Activated gamma-delta T cell treated with anti-CD3 and anti-CD28 coated beads, Interleukin-2, amount 50 U/mL, for 16 hours (primary cell): ENCODE data around the gene GALNT9.

ENCODE experiments used
- DNase-seq: peaks from one replicate; pipeline ENCODE4 v3.0.0-alpha.2; 2020; ENCODE audit warnings: low read depth

GALNT9 gene

GRCh38 chr12:132292328-132293319 lies 36.8 kb downstream of the GALNT9 start:
- no peak for DNase-seq

- DNase-seq: no peak
These were observed 37.8 kb downstream of the GALNT9 start for GRCh38 chr12:132291402-132292175.

DNA sequence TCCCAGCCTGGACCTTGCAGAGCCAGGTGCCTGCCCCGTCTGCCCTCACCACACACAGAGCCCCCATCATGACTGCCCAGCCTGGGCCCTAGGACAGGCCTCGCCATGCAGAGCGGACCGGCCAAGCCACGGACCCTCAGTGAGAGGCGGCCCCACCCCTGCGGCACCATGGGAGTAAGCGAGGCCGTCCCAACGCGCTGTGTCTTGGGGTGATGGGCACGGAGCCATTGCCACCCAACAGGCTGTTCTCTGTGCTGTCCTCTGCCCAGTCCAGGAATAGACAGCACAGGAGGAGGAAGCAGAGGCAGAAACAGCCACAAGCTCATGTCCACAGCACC lies 39.2 kb downstream of the GALNT9 start:
- no peak for DNase-seq

DNA sequence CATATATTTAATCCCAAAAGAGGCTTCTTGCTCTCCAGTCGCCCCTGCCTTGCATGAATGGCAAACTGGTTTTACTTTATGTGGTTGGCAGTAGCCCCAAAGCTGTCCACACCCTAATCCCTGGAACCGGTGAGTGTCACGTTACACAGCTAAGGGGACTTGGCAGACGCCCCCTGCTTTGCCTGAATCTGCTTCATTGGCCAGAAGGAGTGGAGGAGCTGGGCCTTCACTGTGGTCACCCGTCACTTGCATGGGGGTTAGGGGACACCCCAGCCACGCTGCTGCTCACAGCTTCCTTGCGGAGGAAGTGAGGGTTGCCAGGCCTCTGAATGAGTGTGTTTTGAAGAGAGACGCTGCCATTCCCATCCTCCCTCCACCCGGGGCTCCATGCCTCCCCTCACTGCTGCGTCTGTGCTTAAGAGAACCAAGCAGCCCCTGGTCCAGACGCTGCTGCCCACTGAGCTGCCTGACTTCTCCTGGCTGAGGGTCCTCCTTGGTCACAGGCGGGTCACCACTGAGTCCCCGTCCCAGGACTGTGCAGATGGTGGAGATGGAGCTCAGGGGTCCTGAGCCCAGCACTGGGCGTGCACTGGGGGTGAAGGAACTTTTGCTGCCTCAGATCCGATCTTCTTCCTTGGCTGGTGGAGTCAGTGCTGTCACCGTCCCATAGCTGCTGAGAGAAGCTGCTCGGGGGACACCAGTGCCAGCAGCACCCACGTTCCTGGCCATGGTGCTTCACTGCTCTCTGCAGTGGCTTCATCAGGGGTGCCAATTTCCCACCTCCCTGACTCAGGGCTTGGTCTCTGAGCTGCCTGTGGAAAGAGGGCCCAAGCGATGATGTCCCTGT lies 39.8 kb downstream of the GALNT9 start:
- DNase-seq: no peak

DNA sequence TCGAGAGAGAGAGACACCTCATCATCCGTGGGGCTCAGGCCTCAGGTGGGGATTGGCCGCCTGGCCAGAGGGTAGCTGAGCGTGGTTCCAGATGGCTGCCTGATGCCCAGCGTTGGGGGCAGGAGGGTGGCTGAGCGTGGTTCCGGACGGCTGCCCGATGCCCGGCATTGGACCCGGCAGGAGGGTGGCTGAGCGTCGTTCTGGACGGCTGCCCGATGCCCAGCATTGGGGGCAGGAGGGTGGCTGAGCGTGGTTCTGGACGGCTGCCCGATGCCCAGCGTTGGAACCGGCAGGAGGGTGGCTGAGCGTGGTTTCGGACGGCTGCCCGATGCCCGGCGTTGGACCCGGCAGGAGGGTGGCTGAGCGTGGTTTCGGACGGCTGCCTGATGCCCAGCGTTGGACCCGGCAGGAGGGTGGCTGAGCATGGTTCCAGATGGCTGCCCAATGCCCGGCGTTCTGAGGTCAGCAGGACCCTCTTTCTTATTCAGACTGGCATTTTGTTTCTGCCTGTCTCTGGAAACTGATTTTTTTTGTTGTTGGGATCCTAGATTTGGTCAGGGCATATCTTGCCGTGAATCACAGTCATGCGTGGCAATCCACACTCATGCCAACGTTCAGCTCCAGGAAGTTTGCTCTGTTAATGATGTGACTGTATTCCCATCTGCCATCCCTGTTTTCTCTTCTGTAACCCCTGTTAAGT lies 40.7 kb downstream of the GALNT9 start:
- no peak for DNase-seq

- DNase-seq: no peak
These were observed 41.8 kb downstream of the GALNT9 start for GRCh38 chr12:132287391-132288238.

DNA sequence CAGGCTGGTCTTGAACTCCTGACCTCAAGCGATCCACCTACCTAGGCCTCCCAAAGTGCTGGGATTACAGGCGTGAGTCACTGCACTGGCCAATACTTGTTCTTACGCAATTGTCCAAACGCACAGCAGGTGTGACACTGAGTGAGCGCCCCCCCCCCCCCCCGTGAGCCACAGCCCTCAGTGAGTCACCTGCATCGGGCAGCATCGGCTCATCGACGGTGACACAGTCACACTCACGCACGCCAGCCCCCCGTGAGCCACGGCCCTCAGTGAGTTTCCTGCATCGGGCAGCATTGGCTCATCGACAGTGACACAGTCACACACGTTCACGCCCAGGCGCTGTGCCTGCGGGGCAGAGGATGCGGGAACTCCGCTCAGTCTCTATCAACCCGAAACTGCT lies 42.5 kb downstream of the GALNT9 start:
- no peak for DNase-seq

GRCh38 chr12:132285991-132286681 lies 43.3 kb downstream of the GALNT9 start:
- DNase-seq: no peak

DNA sequence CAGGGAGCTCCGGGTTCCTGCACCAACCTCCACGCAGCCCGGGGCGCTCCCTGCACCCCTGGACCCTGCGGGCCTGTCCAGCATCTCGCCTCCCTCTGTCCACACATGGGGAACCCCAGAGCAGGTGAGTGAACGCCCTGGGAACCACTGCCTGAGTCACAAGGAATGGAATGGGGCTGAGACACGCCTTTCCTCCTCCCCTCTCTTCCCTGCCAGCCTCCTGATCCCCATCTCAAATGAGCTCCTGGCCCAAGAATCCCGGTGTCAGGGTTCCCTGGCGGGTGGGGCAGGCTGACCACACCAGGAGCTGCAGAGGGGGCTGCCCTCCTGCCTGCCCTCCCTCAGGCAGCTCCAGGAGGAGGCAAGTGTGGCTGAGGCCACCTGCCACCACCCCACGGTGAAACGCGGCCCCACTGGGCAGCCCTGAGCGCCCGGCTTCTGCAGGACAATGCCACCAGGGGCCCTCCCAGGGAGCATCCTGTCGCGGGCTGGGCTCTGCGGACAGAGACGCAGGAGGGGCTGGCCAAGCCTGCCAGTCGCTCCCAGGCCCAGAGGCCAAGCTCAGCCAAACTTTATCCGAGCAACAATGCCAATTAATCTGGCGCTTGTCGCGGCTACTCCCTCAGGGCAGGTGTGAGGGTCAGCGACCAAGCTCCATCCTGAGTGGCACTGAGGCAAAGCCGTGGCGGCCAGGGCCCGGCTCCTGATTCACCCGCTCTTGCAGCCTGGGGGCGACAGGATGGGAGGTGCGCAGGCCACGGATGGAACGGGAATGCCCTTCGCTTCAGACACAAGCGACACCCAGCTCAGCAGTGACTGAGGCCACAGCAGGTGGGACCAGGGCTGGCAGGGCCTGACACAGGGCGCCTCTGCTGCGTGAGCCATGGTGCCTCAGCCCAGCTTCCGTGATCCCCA lies 44.3 kb downstream of the GALNT9 start:
- DNase-seq: no peak

GRCh38 chr12:132284071-132284826 lies 45.1 kb downstream of the GALNT9 start:
- DNase-seq: no peak

GRCh38 chr12:132282950-132283771 lies 46.2 kb downstream of the GALNT9 start:
- no peak for DNase-seq

DNA sequence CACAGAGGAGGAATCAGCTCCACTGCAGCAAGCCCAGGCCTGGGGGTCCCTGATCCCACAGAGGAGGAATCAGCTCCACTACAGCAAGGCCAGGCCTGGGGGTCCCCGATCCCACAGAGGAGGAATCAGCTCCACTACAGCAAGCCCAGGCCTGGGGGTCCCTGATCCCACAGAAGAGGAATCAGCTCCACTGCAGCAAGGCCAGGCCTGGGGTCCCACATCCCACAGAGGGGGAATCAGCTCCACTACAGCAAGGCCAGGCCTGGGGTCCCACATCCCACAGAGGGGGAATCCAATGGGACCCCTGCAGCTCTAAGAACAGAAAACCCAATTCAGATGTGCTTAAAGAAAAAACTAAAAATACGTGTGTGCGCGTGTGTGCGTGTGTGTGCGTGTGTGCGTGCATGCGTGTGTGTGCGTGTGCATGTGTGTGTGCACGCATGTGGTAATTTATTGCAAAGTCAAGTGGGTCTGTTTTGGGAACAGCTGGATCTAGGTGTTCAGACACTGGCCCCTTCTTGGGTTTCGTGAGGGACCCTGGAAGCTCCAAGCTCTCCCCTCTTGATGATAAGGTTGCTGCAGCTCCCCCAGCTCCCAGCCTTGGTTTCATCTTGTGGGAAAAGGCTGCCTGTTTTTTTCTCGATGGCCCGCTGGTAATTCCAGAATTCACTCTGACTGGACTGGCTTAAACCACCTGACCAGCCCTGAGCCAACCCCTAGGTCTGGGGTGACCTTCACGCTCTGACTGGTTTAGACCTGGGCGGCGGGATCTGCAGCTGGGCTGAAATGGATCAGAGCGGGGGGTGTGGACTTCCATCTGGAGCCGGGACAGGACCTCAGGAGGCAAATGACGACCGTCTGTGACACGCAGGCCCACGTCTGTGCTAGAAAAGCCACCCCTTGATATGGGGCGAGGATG lies 47.1 kb downstream of the GALNT9 start:
- DNase-seq: no peak

- DNase-seq: no peak
These were observed 48.4 kb downstream of the GALNT9 start for GRCh38 chr12:132281038-132281437.

DNA sequence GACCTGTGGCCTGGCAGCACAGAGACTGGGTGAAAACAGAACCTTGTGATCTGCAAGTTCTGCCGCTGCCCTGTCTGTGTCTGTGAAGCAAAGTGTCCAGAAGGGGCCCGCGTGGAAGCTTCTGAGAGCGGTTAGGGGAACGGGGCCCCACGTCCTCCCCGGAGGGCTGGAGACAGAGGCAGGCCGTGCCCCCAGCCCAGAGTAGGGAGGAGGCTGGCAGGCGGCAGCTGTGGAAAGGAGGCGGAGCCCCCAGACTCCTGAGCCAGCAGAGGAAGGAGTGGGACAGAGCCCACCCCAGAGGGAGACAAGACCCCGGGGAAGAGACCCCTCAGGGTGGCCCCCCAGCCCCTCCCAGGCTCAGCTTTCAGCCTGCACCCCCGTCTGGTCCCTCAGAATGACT lies 49.0 kb downstream of the GALNT9 start:
- DNase-seq: no peak

GRCh38 chr12:132279930-132280329 lies 49.5 kb downstream of the GALNT9 start:
- DNase-seq: no peak

DNA sequence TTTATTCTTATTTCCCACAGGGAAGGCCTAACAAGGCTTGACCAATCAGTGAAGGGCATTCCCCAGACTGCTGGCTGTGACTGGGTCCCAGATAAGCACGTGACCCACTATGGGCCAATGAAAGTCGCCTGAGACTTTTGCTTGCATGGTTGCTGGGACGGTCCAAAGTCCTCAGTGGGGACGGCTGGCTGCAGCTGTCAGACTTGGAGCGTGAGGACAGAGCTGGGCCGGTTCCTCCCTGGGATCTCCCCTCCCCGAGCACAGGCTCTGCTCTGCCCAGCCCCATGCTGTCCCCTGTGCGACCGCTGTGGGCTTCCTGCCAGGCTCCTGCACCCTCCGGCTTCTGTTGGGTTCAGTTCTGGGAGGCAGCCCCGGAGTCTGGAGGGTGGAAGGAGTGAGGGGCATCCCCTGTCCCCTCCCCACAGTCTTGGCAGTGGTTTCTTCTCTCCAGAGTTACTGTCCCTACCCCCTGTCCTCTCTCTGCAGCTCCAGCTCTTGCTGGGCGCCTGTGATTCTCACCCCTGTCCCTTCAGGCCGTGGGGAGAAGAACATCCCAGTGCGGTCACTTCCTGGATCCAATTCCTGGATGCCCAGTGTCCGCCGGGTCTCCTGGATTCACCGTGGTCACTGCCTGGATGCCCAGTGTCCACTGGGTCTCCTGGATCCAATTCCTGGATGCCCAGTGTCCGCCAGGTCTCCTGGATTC lies 50.1 kb downstream of the GALNT9 start:
- DNase-seq: no peak
